ENCODE results near the gene HOXC9. TPM values are rescaled to one million over a fixed set of nuclear protein-coding genes. Genes with fewer than 3 reads are reported as not detected.

Gene HOXC9
- total and polyA plus RNA-seq, 9 of the 15 experiments (the other 6 are each of a cell fraction or from before 2014, with no cell fraction given) = 1.1 to 10.5 (median 9.3) TPM

DNA sequence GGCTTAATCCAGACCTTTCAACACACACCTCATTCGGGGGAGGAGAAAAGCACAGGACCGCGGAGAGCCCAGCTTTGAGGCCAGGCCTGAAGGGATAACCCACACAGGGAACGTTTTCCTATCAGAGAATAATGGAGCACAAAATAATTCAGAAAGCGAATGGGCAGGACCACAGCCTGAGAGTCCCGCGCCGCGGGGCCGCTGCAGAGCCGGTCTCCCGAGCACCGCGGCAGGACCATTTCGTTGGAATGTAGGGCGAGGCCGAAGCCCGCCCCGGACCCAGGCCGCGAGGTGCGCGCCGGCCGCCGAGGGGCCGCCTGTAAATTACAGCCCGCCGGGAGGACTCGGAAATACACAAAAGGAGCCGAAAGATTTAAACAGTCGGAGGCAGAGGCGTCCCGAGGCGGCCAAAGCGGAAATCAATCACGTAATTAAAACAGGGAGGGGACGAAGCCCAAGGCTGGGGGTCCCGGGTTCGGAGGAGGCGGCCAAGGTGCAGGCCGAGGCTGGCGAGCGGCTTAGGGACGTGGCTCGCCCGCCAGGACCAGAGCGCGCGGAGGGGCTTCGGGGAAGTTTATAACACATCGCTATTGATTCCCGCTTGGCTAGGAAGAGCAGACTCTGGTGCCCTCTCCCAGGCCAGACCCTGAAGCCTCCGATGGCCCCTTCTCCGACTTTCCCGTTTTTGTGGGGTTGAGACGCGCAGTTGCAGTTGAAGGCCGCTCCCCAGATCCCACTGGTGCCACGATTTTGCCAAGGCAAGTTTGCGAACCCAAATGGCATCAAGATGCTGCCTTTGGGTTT is 47.4 kb downstream of the HOXC9 start:
- Histone ChIP-seq H3K4me1 (replicated peaks in 1 of 2; ENCODE audit: control insufficient read depth in 2 of 2, insufficient read depth in 2 of 2, low read length in 2 of 2) (peaks cover 0 to 11% of the 10 kb centered on the region in 2 experiments; a peak in 1 of 5 replicates), H3K36me3 (ENCODE audit: control insufficient read depth, insufficient read depth, low read length) (no peaks in the 10 kb centered on the region), H3K27ac (ENCODE audit: extremely low read depth, low read depth, low read length) (no peak overlapping the region), H4K20me1 (replicated peaks; ENCODE audit: control insufficient read depth, insufficient read depth, low read length) (0 out of 2 replicates have a peak, but pooled peaks cover 2% of the 10 kb centered on the region), H3K4me2 (ENCODE audit: insufficient read depth, low read length) (no peak overlapping the region), H3K9me3 (replicated peaks; ENCODE audit: control insufficient read depth, insufficient read depth, low read depth, low read length) (no peaks in the 10 kb centered on the region), H3K9me1 (ENCODE audit: control insufficient read depth, insufficient read depth, low read length) (no peaks in the 10 kb centered on the region), H3K79me2 (ENCODE audit: control insufficient read depth, insufficient read depth, low read length) (no peaks in the 10 kb centered on the region), H3K4me3 (no peak overlapping the region), H3K9ac (ENCODE audit: insufficient read depth in 1 of 2, low read depth in 2 of 2, low read length in 2 of 2) (no peak overlapping the region), H2AFZ (ENCODE audit: low read depth, low read length) (no peak overlapping the region), H3K27me3 (ENCODE audit: control insufficient read depth in 2 of 2, insufficient read depth in 2 of 2, low read length in 2 of 2) (peaks cover 63 to 65% of the 10 kb centered on the region in 2 experiments)
- intact Hi-C loops (cut with micrococcal nuclease) (no loop called here), in situ Hi-C loops (cut with MboI) (no loop called here)
- ATAC-seq = no peak
- WGBS (ENCODE audit: insufficient coverage, low coverage, missing lambda C conversion rate) = 45% methylated on average over 53 of the region's 61 CpGs
- TF ChIP-seq MAZ (CRISPR knock-in tag; conservative IDR thresholded peaks at IDR 0.05 in 1 of 2, IDR thresholded peaks at IDR 0.05 in 1 of 2) = no peak
- TF ChIP-seq, protein P1, sequence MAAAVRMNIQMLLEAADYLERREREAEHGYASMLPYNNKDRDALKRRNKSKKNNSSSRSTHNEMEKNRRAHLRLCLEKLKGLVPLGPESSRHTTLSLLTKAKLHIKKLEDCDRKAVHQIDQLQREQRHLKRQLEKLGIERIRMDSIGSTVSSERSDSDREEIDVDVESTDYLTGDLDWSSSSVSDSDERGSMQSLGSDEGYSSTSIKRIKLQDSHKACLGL (CRISPR knock-in tag; IDR thresholded peaks at IDR 0.05; ENCODE audit: borderline replicate concordance, poor library complexity, severe bottlenecking) = no peak
- no peak for TF ChIP-seq KDM1A (IDR thresholded peaks at IDR 0.05)
- no peak for TF ChIP-seq ZNF76 (CRISPR knock-in tag; IDR thresholded peaks at IDR 0.05; ENCODE audit: borderline replicate concordance)
- TF ChIP-seq, protein P2, sequence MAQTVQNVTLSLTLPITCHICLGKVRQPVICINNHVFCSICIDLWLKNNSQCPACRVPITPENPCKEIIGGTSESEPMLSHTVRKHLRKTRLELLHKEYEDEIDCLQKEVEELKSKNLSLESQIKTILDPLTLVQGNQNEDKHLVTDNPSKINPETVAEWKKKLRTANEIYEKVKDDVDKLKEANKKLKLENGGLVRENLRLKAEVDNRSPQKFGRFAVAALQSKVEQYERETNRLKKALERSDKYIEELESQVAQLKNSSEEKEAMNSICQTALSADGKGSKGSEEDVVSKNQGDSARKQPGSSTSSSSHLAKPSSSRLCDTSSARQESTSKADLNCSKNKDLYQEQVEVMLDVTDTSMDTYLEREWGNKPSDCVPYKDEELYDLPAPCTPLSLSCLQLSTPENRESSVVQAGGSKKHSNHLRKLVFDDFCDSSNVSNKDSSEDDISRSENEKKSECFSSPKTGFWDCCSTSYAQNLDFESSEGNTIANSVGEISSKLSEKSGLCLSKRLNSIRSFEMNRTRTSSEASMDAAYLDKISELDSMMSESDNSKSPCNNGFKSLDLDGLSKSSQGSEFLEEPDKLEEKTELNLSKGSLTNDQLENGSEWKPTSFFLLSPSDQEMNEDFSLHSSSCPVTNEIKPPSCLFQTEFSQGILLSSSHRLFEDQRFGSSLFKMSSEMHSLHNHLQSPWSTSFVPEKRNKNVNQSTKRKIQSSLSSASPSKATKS (CRISPR knock-in tag; IDR thresholded peaks at IDR 0.05) = no peak
- TF ChIP-seq HDAC6 (IDR thresholded peaks at IDR 0.05; ENCODE audit: low read depth, low read length) = no peak
- TF ChIP-seq NBN (IDR thresholded peaks at IDR 0.05; ENCODE audit: low read depth) = no peak
- no peak for TF ChIP-seq ZNF589 (CRISPR knock-in tag; IDR thresholded peaks at IDR 0.05; ENCODE audit: low read depth)
- no peak for TF ChIP-seq RBM39 (optimal IDR thresholded peaks at IDR 0.05; ENCODE audit: low read depth, low read length)
- TF ChIP-seq ELF4 (CRISPR knock-in tag; IDR thresholded peaks at IDR 0.05) = no peak
- DNase-seq (ENCODE audit: extremely low read depth in 1 of 4, low spot score in 3 of 4) = no peak
- BruUV-seq (replicated peaks) = no TSS peak
- ChIA-PET POLR2A (no interaction called here), CTCF (ENCODE audit: low intra/inter-chr PET ratio) (no interaction called here)
- FAIRE-seq = no peak
